Measurements from ENCODE around the gene USP17L27. TPM values are rescaled to one million over a fixed set of nuclear protein-coding genes. Genes with fewer than 3 reads are reported as not detected.
"Not testable (repeated sequence)": the region's sequence is repeated elsewhere in the genome, so short reads cannot be mapped to it uniquely, and the experiment has no call there.

Gene USP17L27
- total and polyA plus RNA-seq, 3 experiments from 2014 or later = not detected

- H3K27ac Mint-ChIP-seq; H3K4me3 Mint-ChIP-seq; H3K4me1 Mint-ChIP-seq; H3K9me3 Mint-ChIP-seq; H3K27ac ChIP-seq (ENCODE audit: low read depth, low read length); H3K27me3 ChIP-seq (ENCODE audit: insufficient read depth, low read length, poor library complexity, severe bottlenecking); CTCF ChIA-PET; H3K27me3 Mint-ChIP-seq; POLR2A ChIA-PET; H3K36me3 Mint-ChIP-seq; H3K36me3 ChIP-seq (ENCODE audit: insufficient read depth, low read length); H3K4me3 ChIP-seq (ENCODE audit: low read length); DNase-seq; H3K9me3 ChIP-seq (ENCODE audit: low read length); H3K4me1 ChIP-seq (ENCODE audit: insufficient read depth, low read length): not testable (repeated sequence)
These were observed 9.4 kb downstream of the USP17L27 start, which contains the start of gene USP17L29 for GRCh38 chr4:9353338-9353737. TSS of gene USP17L29 (plus strand) at chr4:9353638. CDS start at chr4:9353638, 0 bp downstream.

- H3K4me1 ChIP-seq (ENCODE audit: insufficient read depth, low read length); H3K36me3 Mint-ChIP-seq; H3K4me3 Mint-ChIP-seq; H3K27me3 ChIP-seq (ENCODE audit: insufficient read depth, low read length, poor library complexity, severe bottlenecking); CTCF ChIA-PET; H3K4me3 ChIP-seq (ENCODE audit: low read length); H3K9me3 ChIP-seq (ENCODE audit: low read length); H3K36me3 ChIP-seq (ENCODE audit: insufficient read depth, low read length); H3K27me3 Mint-ChIP-seq; POLR2A ChIA-PET; H3K4me1 Mint-ChIP-seq; DNase-seq; H3K27ac ChIP-seq (ENCODE audit: low read depth, low read length); H3K9me3 Mint-ChIP-seq; H3K27ac Mint-ChIP-seq: not testable (repeated sequence)
These were observed 18.9 kb downstream of the USP17L27 start, which contains the start of gene USP17L30 for GRCh38 chr4:9362829-9363228. TSS of gene USP17L30 (plus strand) at chr4:9363129. CDS start at chr4:9363129, 0 bp downstream.

GRCh38 chr4:9379881-9380280 lies 35.9 kb downstream of the USP17L27 start:
- H3K27me3 ChIP-seq (ENCODE audit: insufficient read depth, low read length, poor library complexity, severe bottlenecking); DNase-seq; H3K36me3 Mint-ChIP-seq; H3K27me3 Mint-ChIP-seq; H3K4me3 Mint-ChIP-seq; H3K27ac Mint-ChIP-seq; H3K9me3 ChIP-seq (ENCODE audit: low read length); POLR2A ChIA-PET; CTCF ChIA-PET; H3K36me3 ChIP-seq (ENCODE audit: insufficient read depth, low read length); H3K27ac ChIP-seq (ENCODE audit: low read depth, low read length); H3K4me1 Mint-ChIP-seq; H3K4me1 ChIP-seq (ENCODE audit: insufficient read depth, low read length); H3K9me3 Mint-ChIP-seq; H3K4me3 ChIP-seq (ENCODE audit: low read length): not testable (repeated sequence)

- CTCF ChIA-PET; H3K27ac ChIP-seq (ENCODE audit: low read depth, low read length); H3K36me3 ChIP-seq (ENCODE audit: insufficient read depth, low read length); H3K27me3 Mint-ChIP-seq; H3K9me3 ChIP-seq (ENCODE audit: low read length); H3K4me1 ChIP-seq (ENCODE audit: insufficient read depth, low read length); H3K36me3 Mint-ChIP-seq; H3K4me3 ChIP-seq (ENCODE audit: low read length); H3K27ac Mint-ChIP-seq; H3K27me3 ChIP-seq (ENCODE audit: insufficient read depth, low read length, poor library complexity, severe bottlenecking); POLR2A ChIA-PET; H3K4me1 Mint-ChIP-seq; H3K9me3 Mint-ChIP-seq: not testable (repeated sequence)
- peak overlapping the region in 3 of 7 donors; percentile 3 to 46 (median 31) for H3K4me3 Mint-ChIP-seq
- DNase-seq = peak in 4 of 5 donors; percentile 19 to 63 (median 28)
These were observed 37.1 kb downstream of the USP17L27 start for GRCh38 chr4:9381012-9381534.

- peaks cover 0 to 2% (median 0%) of the 10 kb centered on the region in 5 donors for H3K9me3 Mint-ChIP-seq
- POLR2A ChIA-PET = no interaction called here
These were observed 40.2 kb downstream of the USP17L27 start for GRCh38 chr4:9384126-9384525.

GRCh38 chr4:9389001-9389400 lies 45.1 kb downstream of the USP17L27 start:
- CTCF ChIA-PET; H3K4me3 ChIP-seq (ENCODE audit: low read length); H3K4me1 Mint-ChIP-seq; H3K36me3 ChIP-seq (ENCODE audit: insufficient read depth, low read length); H3K36me3 Mint-ChIP-seq; H3K27ac ChIP-seq (ENCODE audit: low read depth, low read length); H3K4me1 ChIP-seq (ENCODE audit: insufficient read depth, low read length); H3K27ac Mint-ChIP-seq; H3K9me3 ChIP-seq (ENCODE audit: low read length); DNase-seq; H3K27me3 ChIP-seq (ENCODE audit: insufficient read depth, low read length, poor library complexity, severe bottlenecking); POLR2A ChIA-PET; H3K4me3 Mint-ChIP-seq; H3K27me3 Mint-ChIP-seq; H3K9me3 Mint-ChIP-seq: not testable (repeated sequence)

More at GRCh38 chr4:9384126-9384525, 40.2 kb downstream of the USP17L27 start:
- Mint-ChIP-seq H3K27ac (no peak overlapping the region), H3K27me3 (peaks cover 0 to 3% of the 10 kb centered on the region in 2 donors), H3K36me3 (no peaks in the 10 kb centered on the region), H3K4me1 (peaks cover 0 to 3% (median 0%) of the 10 kb centered on the region in 3 donors), H3K4me3 (no peak overlapping the region)
- Histone ChIP-seq H3K36me3 (ENCODE audit: insufficient read depth, low read length) (no peaks in the 10 kb centered on the region), H3K27ac (ENCODE audit: low read depth, low read length) (no peak overlapping the region), H3K4me1 (ENCODE audit: insufficient read depth, low read length) (no peaks in the 10 kb centered on the region), H3K27me3 (ENCODE audit: insufficient read depth, low read length, poor library complexity, severe bottlenecking) (no peaks in the 10 kb centered on the region), H3K4me3 (ENCODE audit: low read length) (no peak overlapping the region), H3K9me3 (ENCODE audit: low read length) (no peaks in the 10 kb centered on the region)
- CTCF ChIA-PET = no interaction called here
- DNase-seq = no peak

Other genes starting within 250 kb of the USP17L27 start
- gene FAM90A26, start 173.7 kb upstream of the USP17L27 start, total RNA-seq = not detected
- not detected for gene FAM90A26, start 173.7 kb upstream of the USP17L27 start, polyA plus RNA-seq
- not detected for gene USP17L10, start 133.5 kb upstream of the USP17L27 start, total RNA-seq
- gene USP17L10, start 133.5 kb upstream of the USP17L27 start, polyA plus RNA-seq = not detected
- under 1 TPM in 1 of 2 experiments, not detected in 1; 0.13 TPM for gene USP17L11, start 128.7 kb upstream of the USP17L27 start, total RNA-seq
- gene USP17L11, start 128.7 kb upstream of the USP17L27 start, polyA plus RNA-seq = not detected
- not detected for gene USP17L12, start 124.0 kb upstream of the USP17L27 start, total RNA-seq
- not detected for gene USP17L12, start 124.0 kb upstream of the USP17L27 start, polyA plus RNA-seq
- not detected for gene USP17L13, start 119.3 kb upstream of the USP17L27 start, total RNA-seq
- gene USP17L13, start 119.3 kb upstream of the USP17L27 start, polyA plus RNA-seq = not detected
- gene USP17L15, start 109.8 kb upstream of the USP17L27 start, total RNA-seq = not detected
- not detected for gene USP17L15, start 109.8 kb upstream of the USP17L27 start, polyA plus RNA-seq
- gene USP17L17, start 100.3 kb upstream of the USP17L27 start, total RNA-seq = not detected
- gene USP17L17, start 100.3 kb upstream of the USP17L27 start, polyA plus RNA-seq = not detected
- gene USP17L18, start 95.5 kb upstream of the USP17L27 start, total RNA-seq = not detected
- gene USP17L18, start 95.5 kb upstream of the USP17L27 start, polyA plus RNA-seq = not detected
- gene USP17L19, start 90.8 kb upstream of the USP17L27 start, total RNA-seq = not detected
- not detected for gene USP17L19, start 90.8 kb upstream of the USP17L27 start, polyA plus RNA-seq
- gene USP17L20, start 86.0 kb upstream of the USP17L27 start, total RNA-seq = not detected
- not detected for gene USP17L20, start 86.0 kb upstream of the USP17L27 start, polyA plus RNA-seq
- not detected for gene USP17L21, start 81.3 kb upstream of the USP17L27 start, total RNA-seq
- not detected for gene USP17L21, start 81.3 kb upstream of the USP17L27 start, polyA plus RNA-seq
- not detected for gene USP17L22, start 76.5 kb upstream of the USP17L27 start, total RNA-seq
- gene USP17L22, start 76.5 kb upstream of the USP17L27 start, polyA plus RNA-seq = not detected
- gene USP17L24, start 19.0 kb upstream of the USP17L27 start, total RNA-seq = not detected
- gene USP17L24, start 19.0 kb upstream of the USP17L27 start, polyA plus RNA-seq = not detected
- gene USP17L25, start 14.2 kb upstream of the USP17L27 start, total RNA-seq = not detected
- gene USP17L25, start 14.2 kb upstream of the USP17L27 start, polyA plus RNA-seq = not detected
- not detected for gene USP17L26, start 9.5 kb upstream of the USP17L27 start, total RNA-seq
- gene USP17L26, start 9.5 kb upstream of the USP17L27 start, polyA plus RNA-seq = not detected
- gene USP17L5, start 4.7 kb upstream of the USP17L27 start, total RNA-seq = not detected
- gene USP17L5, start 4.7 kb upstream of the USP17L27 start, polyA plus RNA-seq = not detected
- gene USP17L28, start 4.7 kb downstream of the USP17L27 start, total RNA-seq = not detected
- not detected for gene USP17L28, start 4.7 kb downstream of the USP17L27 start, polyA plus RNA-seq
- not detected for gene USP17L29, start 9.5 kb downstream of the USP17L27 start, total RNA-seq
- gene USP17L29, start 9.5 kb downstream of the USP17L27 start, polyA plus RNA-seq = not detected
- gene USP17L30, start 19.0 kb downstream of the USP17L27 start, total RNA-seq = not detected
- gene USP17L30, start 19.0 kb downstream of the USP17L27 start, polyA plus RNA-seq = not detected
- not detected for gene DEFB131A, start 100.3 kb downstream of the USP17L27 start, total RNA-seq
- not detected for gene DEFB131A, start 100.3 kb downstream of the USP17L27 start, polyA plus RNA-seq